SK-N-SH (cell line): ENCODE measurements around the gene FAM227B. TPM values are rescaled to one million over a fixed set of nuclear protein-coding genes. Genes with fewer than 3 reads are reported as not detected.

Experiments
- CTCF ChIA-PET: fragments of 300-600, 350-600 bp; formaldehyde crosslinking; extraction: SDS; loops from one replicate; lab custom pipeline; 2021; lab: Yijun Ruan, JAX
- POLR2A ChIA-PET: fragments of 350-600 bp; sonication (Branson Sonifier 250); formaldehyde crosslinking; extraction: SDS; loops from one replicate; lab custom pipeline; 2020; ENCODE audit warnings: antibody characterized with exemption, inconsistent platforms; lab: Yijun Ruan, JAX
- DNase-seq: peaks from one replicate; pipeline ENCODE4 v3.0.0; 2012
- H2AFZ ChIP-seq: fragments of 200-600 bp; sonication (generic); 2 replicates; pipeline ENCODE4 v1.8.1; 2016; ENCODE audit warnings: antibody characterized with exemption, mild to moderate bottlenecking, low read depth
- H3F3A ChIP-seq: fragments of 200-600 bp; sonication (generic); replicated peaks from 2 replicates; pipeline ENCODE3; 2016; ENCODE audit warnings: antibody characterized with exemption, mild to moderate bottlenecking; ENCODE audit not compliant: insufficient read depth
- H3K27ac ChIP-seq, 2 experiments: fragments of 200-500 bp in 1 of 2; fragments of 200-600 bp in 1 of 2; sonication (Bioruptor generic) in 1 of 2; sonication (generic), shearing (Covaris generic) in 1 of 2; 2 replicates each; pipeline versions ENCODE4 v1.5.1 to v1.6.1; 2014 to 2016; ENCODE audit warnings: low read depth in 2 of 2, inconsistent platforms in 1 of 2, low read length in 1 of 2, mild to moderate bottlenecking in 1 of 2, mixed read lengths in 1 of 2
- H3K27me3 ChIP-seq: fragments of 200-600 bp; sonication (generic), shearing (Covaris generic); 2 replicates; pipeline ENCODE4 v1.6.1; 2016; ENCODE audit warnings: mixed run types; ENCODE audit not compliant: insufficient read depth
- H3K36me3 ChIP-seq, 2 experiments: fragments of 200-500 bp in 1 of 2; fragments of 200-600 bp in 1 of 2; sonication (Bioruptor generic) in 1 of 2; sonication (generic) in 1 of 2; replicated peaks in 1 of 2; 2 replicates each; pipeline versions ENCODE3 to v1.5.1; 2014 to 2016; ENCODE audit warnings: low read length in 1 of 2, mild to moderate bottlenecking in 1 of 2; ENCODE audit not compliant: insufficient read depth in 2 of 2, control insufficient read depth in 1 of 2
- H3K4me1 ChIP-seq, 2 experiments: fragments of 200-500 bp in 1 of 2; fragments of 200-600 bp in 1 of 2; sonication (Bioruptor generic) in 1 of 2; sonication (generic), shearing (Covaris generic) in 1 of 2; 2 replicates each; pipeline versions ENCODE4 v1.5.1 to v1.6.1; 2014 to 2016; ENCODE audit warnings: low read depth in 1 of 2, low read length in 1 of 2, mixed run types in 1 of 2; ENCODE audit not compliant: insufficient read depth in 2 of 2, control insufficient read depth in 1 of 2
- H3K4me2 ChIP-seq: fragments of 200-600 bp; sonication (generic), shearing (Covaris generic); 2 replicates; pipeline ENCODE4 v1.6.1; 2017; ENCODE audit warnings: mixed run types
- H3K4me3 ChIP-seq, 2 experiments: fragments of 200-500 bp in 1 of 2; fragments of 200-600 bp in 1 of 2; sonication (Bioruptor generic) in 1 of 2; sonication (generic), shearing (Covaris generic) in 1 of 2; 2 replicates each; pipeline versions ENCODE4 v1.5.1 to v1.8.1; 2014 to 2016; ENCODE audit warnings: low read depth in 2 of 2, inconsistent platforms in 1 of 2, low read length in 1 of 2, mild to moderate bottlenecking in 1 of 2, mixed read lengths in 1 of 2, moderate library complexity in 1 of 2
- H3K79me2 ChIP-seq: fragments of 200-600 bp; sonication (generic); 2 replicates; pipeline ENCODE4 v1.8.1; 2017; ENCODE audit warnings: mild to moderate bottlenecking; ENCODE audit not compliant: insufficient read depth
- H3K9ac ChIP-seq: fragments of 200-600 bp; sonication (generic); 2 replicates; pipeline ENCODE4 v1.6.1; 2017; ENCODE audit warnings: mixed run types
- H3K9me2 ChIP-seq: fragments of 200-600 bp; sonication (generic); 2 replicates; pipeline ENCODE4 v1.6.1; 2017; ENCODE audit warnings: mixed run types
- H3K9me3 ChIP-seq: fragments of 200-600 bp; sonication (generic); 2 replicates; pipeline ENCODE4 v1.6.1; 2017; ENCODE audit warnings: mixed run types, mild to moderate bottlenecking, moderate library complexity
- H4K20me1 ChIP-seq: fragments of 200-600 bp; sonication (generic); 2 replicates; pipeline ENCODE4 v1.6.1; 2017; ENCODE audit warnings: mild to moderate bottlenecking, mixed run types; ENCODE audit not compliant: insufficient read depth
- CHD2 ChIP-seq: fragments of 150-350 bp; IDR thresholded peaks from 2 replicates; pipeline ENCODE4 v1.6.1; 2018; ENCODE audit warnings: low read length; ENCODE audit not compliant: partially characterized antibody
- EP300 ChIP-seq, 2 experiments: IDR thresholded peaks; 2 replicates each; pipeline versions ENCODE4 v1.4.0 to v1.6.1; 2012; ENCODE audit warnings: borderline replicate concordance in 1 of 2, low read depth in 1 of 2, low read length in 1 of 2
- FOSL2 ChIP-seq: IDR thresholded peaks from 2 replicates; pipeline ENCODE4 v1.4.0; 2012; ENCODE audit warnings: low read depth, mild to moderate bottlenecking, moderate library complexity, borderline replicate concordance
- FOXJ3 ChIP-seq: sonication (generic); formaldehyde crosslinking; IDR thresholded peaks from 2 replicates; pipeline ENCODE4 v1.5.1; 2020; ENCODE audit warnings: mild to moderate bottlenecking, missing genetic modification reagents
- FOXM1 ChIP-seq: IDR thresholded peaks from 2 replicates; pipeline ENCODE4 v1.4.0; 2012; ENCODE audit warnings: low read depth, mild to moderate bottlenecking
- GABPA ChIP-seq: IDR thresholded peaks from 2 replicates; pipeline ENCODE4 v1.4.0; 2012; ENCODE audit warnings: low read depth, mild to moderate bottlenecking
- RAD21 ChIP-seq: IDR thresholded peaks from 2 replicates; pipeline ENCODE4 v1.6.1; 2012; ENCODE audit warnings: mild to moderate bottlenecking, low read length
- RCOR1 ChIP-seq: fragments of 150-350 bp; IDR thresholded peaks from 2 replicates; pipeline ENCODE4 v1.6.1; 2017; ENCODE audit warnings: antibody characterized with exemption, low read length
- RFX5 ChIP-seq: IDR thresholded peaks from 2 replicates; pipeline ENCODE4 v1.6.1; 2012; ENCODE audit warnings: mild to moderate bottlenecking, improper control_type of control experiment, low read length
- RXRA ChIP-seq: IDR thresholded peaks from 2 replicates; pipeline ENCODE4 v1.4.0; 2012; ENCODE audit warnings: low read depth, mild to moderate bottlenecking, borderline replicate concordance
- SIN3A ChIP-seq: IDR thresholded peaks from 2 replicates; pipeline ENCODE4 v1.6.1; 2012; ENCODE audit warnings: low read depth, mild to moderate bottlenecking, low read length, moderate library complexity, borderline replicate concordance
- TCF12 ChIP-seq: IDR thresholded peaks from 2 replicates; pipeline ENCODE4 v1.4.0; 2012
- TEAD4 ChIP-seq: IDR thresholded peaks from 2 replicates; pipeline ENCODE4 v1.4.0; 2012; ENCODE audit warnings: mild to moderate bottlenecking, borderline replicate concordance; ENCODE audit not compliant: insufficient read depth
- USF1 ChIP-seq: IDR thresholded peaks from 2 replicates; pipeline ENCODE4 v1.4.0; 2012; ENCODE audit warnings: low read depth, borderline replicate concordance
- YY1 ChIP-seq: IDR thresholded peaks from 2 replicates; pipeline ENCODE4 v1.4.0; 2012; ENCODE audit warnings: low read depth, mild to moderate bottlenecking
- polyA plus RNA-seq, 3 experiments: library from polyadenylated mRNA; depleted of rRNA; stranded (reverse); fragments of >200 nt; gene quantifications; 2 replicates each; pipeline ENCODE4 v1.2.3, GENCODE V29; 2012
- TF ChIP-seq, protein P1 (sequence below): IDR thresholded peaks from 2 replicates; pipeline ENCODE4; 2012
- TF ChIP-seq, protein P2 (sequence below): fragments of 150-350 bp; IDR thresholded peaks from 2 replicates; pipeline ENCODE4 v1.6.1; 2017; ENCODE audit warnings: antibody characterized with exemption, low read length, low read depth, borderline replicate concordance
- TF ChIP-seq, protein P3 (sequence below): IDR thresholded peaks from 2 replicates; pipeline ENCODE4 v1.4.0; 2012; ENCODE audit warnings: low read depth, borderline replicate concordance
- TF ChIP-seq, protein P4 (sequence below): fragments of 200-600 bp; sonication (generic); IDR thresholded peaks from 2 replicates; pipeline ENCODE4 v1.6.1; 2017; ENCODE audit warnings: antibody characterized with exemption, mild to moderate bottlenecking, moderate library complexity

The FAM227B gene
- polyA plus RNA-seq, 1 of the 3 experiments (the other 2 are of a cell fraction), result 4.4 TPM

GRCh38 chr15:49415638-49416037, 205.0 kb downstream of the FAM227B start (continued):
- TF ChIP-seq, protein P1, sequence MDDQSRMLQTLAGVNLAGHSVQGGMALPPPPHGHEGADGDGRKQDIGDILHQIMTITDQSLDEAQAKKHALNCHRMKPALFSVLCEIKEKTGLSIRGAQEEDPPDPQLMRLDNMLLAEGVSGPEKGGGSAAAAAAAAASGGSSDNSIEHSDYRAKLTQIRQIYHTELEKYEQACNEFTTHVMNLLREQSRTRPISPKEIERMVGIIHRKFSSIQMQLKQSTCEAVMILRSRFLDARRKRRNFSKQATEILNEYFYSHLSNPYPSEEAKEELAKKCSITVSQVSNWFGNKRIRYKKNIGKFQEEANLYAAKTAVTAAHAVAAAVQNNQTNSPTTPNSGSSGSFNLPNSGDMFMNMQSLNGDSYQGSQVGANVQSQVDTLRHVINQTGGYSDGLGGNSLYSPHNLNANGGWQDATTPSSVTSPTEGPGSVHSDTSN, result peak; percentile 63
- TF ChIP-seq GABPA (no peak), TCF12 (peak; percentile 70; the same call in 1 of the 2 replicates), RCOR1 (no peak), FOXM1 (no peak)

GRCh38 chr15:49415149-49415548, 205.5 kb downstream of the FAM227B start:
- no peaks in the 10 kb centered on the region for H3K9me2 ChIP-seq
- H3K4me1 ChIP-seq, result peaks cover 3% of the 10 kb centered on the region in 2 experiments; a peak in 2 of 4 replicates
- no peaks in the 10 kb centered on the region for H3K9me3 ChIP-seq
- H4K20me1 ChIP-seq, result no peaks in the 10 kb centered on the region
- H3K4me3 ChIP-seq, result no peak overlapping the region
- no peak overlapping the region for H3K9ac ChIP-seq
- CTCF ChIA-PET, result no interaction called here
- H3F3A ChIP-seq, result peaks cover 4% of the 10 kb centered on the region
- H2AFZ ChIP-seq, result no peak overlapping the region; the same call in 1 of the 2 replicates
- H3K27ac ChIP-seq, result peak overlapping the region in 1 of 2 experiments; percentile 36; a peak in 1 of 4 replicates
- H3K79me2 ChIP-seq, result no peaks in the 10 kb centered on the region
- H3K36me3 ChIP-seq, result no peaks in the 10 kb centered on the region
- no peaks in the 10 kb centered on the region for H3K27me3 ChIP-seq
- POLR2A ChIA-PET, result no interaction called here
- DNase-seq, result no peak
- TF ChIP-seq RCOR1 (no peak), YY1 (no peak), SIN3A (no peak), RFX5 (no peak), USF1 (no peak), TEAD4 (no peak), TCF12 (no peak), FOSL2 (no peak), FOXJ3 (CRISPR knock-in tag) (no peak), RAD21 (no peak), EP300 (IDR thresholded peaks at IDR 0.05; ENCODE audit: borderline replicate concordance in 1 of 2, low read depth in 1 of 2, low read length in 1 of 2) (no peak), CHD2 (no peak), RXRA (no peak)
- TF ChIP-seq, protein P2, sequence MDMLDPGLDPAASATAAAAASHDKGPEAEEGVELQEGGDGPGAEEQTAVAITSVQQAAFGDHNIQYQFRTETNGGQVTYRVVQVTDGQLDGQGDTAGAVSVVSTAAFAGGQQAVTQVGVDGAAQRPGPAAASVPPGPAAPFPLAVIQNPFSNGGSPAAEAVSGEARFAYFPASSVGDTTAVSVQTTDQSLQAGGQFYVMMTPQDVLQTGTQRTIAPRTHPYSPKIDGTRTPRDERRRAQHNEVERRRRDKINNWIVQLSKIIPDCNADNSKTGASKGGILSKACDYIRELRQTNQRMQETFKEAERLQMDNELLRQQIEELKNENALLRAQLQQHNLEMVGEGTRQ, result no peak
- TF ChIP-seq, protein P3, sequence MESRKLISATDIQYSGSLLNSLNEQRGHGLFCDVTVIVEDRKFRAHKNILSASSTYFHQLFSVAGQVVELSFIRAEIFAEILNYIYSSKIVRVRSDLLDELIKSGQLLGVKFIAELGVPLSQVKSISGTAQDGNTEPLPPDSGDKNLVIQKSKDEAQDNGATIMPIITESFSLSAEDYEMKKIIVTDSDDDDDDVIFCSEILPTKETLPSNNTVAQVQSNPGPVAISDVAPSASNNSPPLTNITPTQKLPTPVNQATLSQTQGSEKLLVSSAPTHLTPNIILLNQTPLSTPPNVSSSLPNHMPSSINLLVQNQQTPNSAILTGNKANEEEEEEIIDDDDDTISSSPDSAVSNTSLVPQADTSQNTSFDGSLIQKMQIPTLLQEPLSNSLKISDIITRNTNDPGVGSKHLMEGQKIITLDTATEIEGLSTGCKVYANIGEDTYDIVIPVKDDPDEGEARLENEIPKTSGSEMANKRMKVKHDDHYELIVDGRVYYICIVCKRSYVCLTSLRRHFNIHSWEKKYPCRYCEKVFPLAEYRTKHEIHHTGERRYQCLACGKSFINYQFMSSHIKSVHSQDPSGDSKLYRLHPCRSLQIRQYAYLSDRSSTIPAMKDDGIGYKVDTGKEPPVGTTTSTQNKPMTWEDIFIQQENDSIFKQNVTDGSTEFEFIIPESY, result no peak
- TF ChIP-seq, protein P4, sequence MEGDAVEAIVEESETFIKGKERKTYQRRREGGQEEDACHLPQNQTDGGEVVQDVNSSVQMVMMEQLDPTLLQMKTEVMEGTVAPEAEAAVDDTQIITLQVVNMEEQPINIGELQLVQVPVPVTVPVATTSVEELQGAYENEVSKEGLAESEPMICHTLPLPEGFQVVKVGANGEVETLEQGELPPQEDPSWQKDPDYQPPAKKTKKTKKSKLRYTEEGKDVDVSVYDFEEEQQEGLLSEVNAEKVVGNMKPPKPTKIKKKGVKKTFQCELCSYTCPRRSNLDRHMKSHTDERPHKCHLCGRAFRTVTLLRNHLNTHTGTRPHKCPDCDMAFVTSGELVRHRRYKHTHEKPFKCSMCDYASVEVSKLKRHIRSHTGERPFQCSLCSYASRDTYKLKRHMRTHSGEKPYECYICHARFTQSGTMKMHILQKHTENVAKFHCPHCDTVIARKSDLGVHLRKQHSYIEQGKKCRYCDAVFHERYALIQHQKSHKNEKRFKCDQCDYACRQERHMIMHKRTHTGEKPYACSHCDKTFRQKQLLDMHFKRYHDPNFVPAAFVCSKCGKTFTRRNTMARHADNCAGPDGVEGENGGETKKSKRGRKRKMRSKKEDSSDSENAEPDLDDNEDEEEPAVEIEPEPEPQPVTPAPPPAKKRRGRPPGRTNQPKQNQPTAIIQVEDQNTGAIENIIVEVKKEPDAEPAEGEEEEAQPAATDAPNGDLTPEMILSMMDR, result no peak
- H3K4me2 ChIP-seq, result no peak overlapping the region
